B cell (primary cell): Measurements from ENCODE around the gene GID4. TPM values are rescaled to one million over a fixed set of nuclear protein-coding genes. Genes with fewer than 3 reads are reported as not detected.

Experiments
- ATAC-seq: fragments of 200-7000 bp; cut with Tn5 transposase; one replicate; pipeline ENCODE4 v1.10.0; 2021; ENCODE audit warnings: low read depth, mild to moderate bottlenecking, moderate number of reproducible peaks, moderate library complexity
- CTCF ChIA-PET: fragments of 350-600 bp; sonication (Branson Sonifier 250); formaldehyde crosslinking; loops from one replicate; lab custom pipeline; 2021; ENCODE audit warnings: antibody characterized with exemption, inconsistent platforms; lab: Charles Lee
- POLR2A ChIA-PET: fragments of 350-600 bp; sonication (Branson Sonifier 250); formaldehyde crosslinking; loops from one replicate; lab custom pipeline; 2021; ENCODE audit warnings: antibody characterized with exemption; lab: Charles Lee
- DNase-seq: peaks from one replicate; pipeline ENCODE4 v3.0.0; 2013
- H2AFZ ChIP-seq: 2 replicates; pipeline ENCODE4 v1.6.1; 2012; ENCODE audit warnings: mild to moderate bottlenecking, low read depth, low read length; ENCODE audit not compliant: insufficient read depth, poor library complexity, severe bottlenecking
- H3K27ac ChIP-seq, 2 donors: 1 replicate in 1 of 2; 2 replicates in 1 of 2; pipeline ENCODE4 v1.5.1; 2012 to 2013; ENCODE audit warnings: low read length in 2 of 2, mild to moderate bottlenecking in 2 of 2, moderate library complexity in 1 of 2
- H3K27me3 ChIP-seq, 4 experiments: fragments of 200-600 bp in 1 of 4; sonication (generic) in 1 of 4; replicated peaks in 1 of 4; 1 replicate in 2 of 4; 2 replicates in 2 of 4; pipeline versions ENCODE4 v1.6.1 to v1.7.0; 2013 to 2016; ENCODE audit warnings: low read length in 3 of 4, mild to moderate bottlenecking in 2 of 4, mixed read lengths in 1 of 4, moderate library complexity in 1 of 4; ENCODE audit not compliant: insufficient read depth in 4 of 4, control insufficient read depth in 3 of 4; ENCODE audit errors: control extremely low read depth in 1 of 4
- H3K36me3 ChIP-seq, 2 experiments: replicated peaks in 1 of 2; 1 replicate in 1 of 2; 2 replicates in 1 of 2; pipeline versions ENCODE4 v1.6.1 to v1.7.1; 2013; ENCODE audit warnings: low read length in 1 of 2; ENCODE audit not compliant: insufficient read depth in 2 of 2, control insufficient read depth in 1 of 2; ENCODE audit errors: control extremely low read depth in 1 of 2, extremely low read depth in 1 of 2
- H3K4me1 ChIP-seq, 2 donors: fragments of 200-600 bp in 1 of 2; sonication (generic) in 1 of 2; 1 replicate in 1 of 2; 2 replicates in 1 of 2; pipeline versions ENCODE4 v1.5.1 to v1.6.1; 2013 to 2017; ENCODE audit warnings: low read length in 2 of 2; ENCODE audit not compliant: control insufficient read depth in 2 of 2, insufficient read depth in 2 of 2
- H3K4me2 ChIP-seq: replicated peaks from 2 replicates; pipeline ENCODE3; 2012; ENCODE audit warnings: mild to moderate bottlenecking, low read depth, low read length; ENCODE audit not compliant: poor library complexity, severe bottlenecking
- H3K4me3 ChIP-seq, 5 experiments: fragments of 200-600 bp in 1 of 5; sonication (generic) in 1 of 5; 1 replicate in 3 of 5; 2 replicates in 2 of 5; pipeline versions ENCODE4 v1.5.1 to v1.7.0; 2011 to 2016; ENCODE audit warnings: low read length in 4 of 5, mild to moderate bottlenecking in 4 of 5, low read depth in 2 of 5, control low read depth in 1 of 5, moderate library complexity in 1 of 5; ENCODE audit not compliant: insufficient read depth in 1 of 5; ENCODE audit errors: control extremely low read depth in 1 of 5, extremely low read depth in 1 of 5
- H3K79me2 ChIP-seq: fragments of 200-600 bp; sonication (generic); one replicate; pipeline ENCODE4 v1.6.0; 2016; ENCODE audit warnings: low read length; ENCODE audit not compliant: control insufficient read depth, insufficient read depth
- H3K9ac ChIP-seq: fragments of 200-600 bp; sonication (generic); 2 replicates; pipeline ENCODE4 v1.6.1; 2017; ENCODE audit warnings: mild to moderate bottlenecking, low read length, moderate library complexity
- H3K9me3 ChIP-seq, 3 donors: one replicate each; pipeline versions ENCODE4 v1.6.1 to v1.7.1; 2013; ENCODE audit warnings: low read length in 2 of 3; ENCODE audit not compliant: control insufficient read depth in 2 of 3, insufficient read depth in 1 of 3; ENCODE audit errors: control extremely low read depth in 1 of 3
- H4K20me1 ChIP-seq: 2 replicates; pipeline ENCODE4 v1.6.0; 2012; ENCODE audit warnings: mild to moderate bottlenecking, low read length; ENCODE audit not compliant: insufficient read depth, control insufficient read depth, poor library complexity, severe bottlenecking
- H3K27ac Mint-ChIP-seq: one replicate; pipeline ENCODE4 v1.8.0; 2021; ENCODE audit warnings: mixed read lengths
- H3K27me3 Mint-ChIP-seq: one replicate; pipeline ENCODE4 v1.8.0; 2021; ENCODE audit warnings: mixed read lengths
- H3K4me1 Mint-ChIP-seq: one replicate; pipeline ENCODE4 v1.8.0; 2021; ENCODE audit warnings: mixed read lengths
- H3K4me3 Mint-ChIP-seq: one replicate; pipeline ENCODE4 v1.8.0; 2021; ENCODE audit warnings: mixed read lengths
- H3K9me3 Mint-ChIP-seq: one replicate; pipeline ENCODE4 v1.8.0; 2022; ENCODE audit warnings: mixed read lengths; ENCODE audit not compliant: insufficient read depth
- EZH2 ChIP-seq: IDR thresholded peaks from 2 replicates; pipeline ENCODE4 v1.6.1; 2012; ENCODE audit warnings: borderline replicate concordance, low read depth, mild to moderate bottlenecking, moderate library complexity, low read length; ENCODE audit not compliant: insufficient read depth, poor library complexity, severe bottlenecking
- WGBS: methylation state at CpG from one replicate; pipeline ENCODE4 v1.1.5; 2013; ENCODE audit warnings: missing lambda C conversion rate; ENCODE audit not compliant: insufficient coverage; 5-methylcytosine and 5-hydroxymethylcytosine counted together
- intact Hi-C: fragments of 100-400 bp; cut with micrococcal nuclease; formaldehyde crosslinking; loops from one replicate; pipeline ENCODE4 v1.10.0; 2022
- polyA plus RNA-seq: library from polyadenylated mRNA; depleted of rRNA; stranded (reverse); fragments of >200 nt; gene quantifications from 2 replicates; pipeline ENCODE4 v1.2.3, GENCODE V29; 2012
- total RNA-seq, 2 donors: library from RNA; stranded (reverse); fragments of 120-200 nt in 1 of 2; gene quantifications; 1 replicate in 1 of 2; 2 replicates in 1 of 2; pipeline versions ENCODE4 v1.2.3 to v1.2.4, GENCODE V29; 2013 to 2022
- TF ChIP-seq, protein P1 (sequence below): fragments of 200-600 bp; IDR thresholded peaks from one replicate; pipeline ENCODE4 v1.8.0; 2022; ENCODE audit warnings: antibody characterized with exemption, mild to moderate bottlenecking

GID4 gene
- total and polyA plus RNA-seq, 2 donors (not counting 1 experiment from before 2014, with no cell fraction given), result 5.6 to 11.8 TPM

DNA sequence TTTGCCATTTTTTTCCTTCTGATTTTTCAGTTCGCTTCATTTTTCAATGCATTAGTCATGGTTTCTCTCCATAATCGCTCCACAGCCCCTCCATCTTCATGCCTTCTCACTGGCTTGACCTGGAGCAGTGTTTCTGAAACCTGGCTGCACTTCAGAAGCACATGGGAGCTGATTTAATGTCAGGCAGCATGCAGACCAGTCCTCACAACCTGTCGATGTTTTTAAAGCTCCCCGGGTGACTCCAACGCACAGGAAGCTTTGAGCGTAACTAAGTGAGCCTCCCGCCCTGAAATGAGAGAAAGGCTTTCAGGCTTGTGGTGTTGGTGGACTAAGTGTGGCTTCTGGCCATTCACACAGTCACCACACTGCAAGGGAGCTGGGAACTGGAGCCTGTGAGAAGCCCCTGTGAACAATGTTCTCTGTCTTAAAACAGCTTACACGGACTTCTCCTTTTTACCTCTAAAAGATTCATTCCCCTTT lies 31.7 kb downstream of the GID4 start:
- ChIA-PET POLR2A (no interaction called here), CTCF (interaction anchor here (0.6 kb wide), 1 partner anchor 40 kb away, joined by 3 read pairs; no protein-coding TSS in a partner anchor)
- Histone ChIP-seq H3K4me3 (no peak overlapping the region), H3K36me3 (peaks cover 0 to 4% of the 10 kb centered on the region in 2 experiments), H3K4me1 (no peaks in the 10 kb centered on the region), H3K27me3 (no peaks in the 10 kb centered on the region), H3K9me3 (no peaks in the 10 kb centered on the region), H2AFZ (no peak overlapping the region), H3K79me2 (no peaks in the 10 kb centered on the region), H3K27ac (no peak overlapping the region), H4K20me1 (no peaks in the 10 kb centered on the region), H3K9ac (no peak overlapping the region), H3K4me2 (no peak overlapping the region)
- H3K9me3 Mint-ChIP-seq, result no peaks in the 10 kb centered on the region
- WGBS, result 23% methylated on average over 5 of the region's 8 CpGs
- H3K4me1 Mint-ChIP-seq, result no peaks in the 10 kb centered on the region
- intact Hi-C loops, result no loop called here
- peaks cover 11% of the 10 kb centered on the region for H3K27me3 Mint-ChIP-seq
- H3K4me3 Mint-ChIP-seq, result no peak overlapping the region
- no peak for ATAC-seq
- no peak for DNase-seq
- TF ChIP-seq EZH2, result no peak
- TF ChIP-seq, protein P1, sequence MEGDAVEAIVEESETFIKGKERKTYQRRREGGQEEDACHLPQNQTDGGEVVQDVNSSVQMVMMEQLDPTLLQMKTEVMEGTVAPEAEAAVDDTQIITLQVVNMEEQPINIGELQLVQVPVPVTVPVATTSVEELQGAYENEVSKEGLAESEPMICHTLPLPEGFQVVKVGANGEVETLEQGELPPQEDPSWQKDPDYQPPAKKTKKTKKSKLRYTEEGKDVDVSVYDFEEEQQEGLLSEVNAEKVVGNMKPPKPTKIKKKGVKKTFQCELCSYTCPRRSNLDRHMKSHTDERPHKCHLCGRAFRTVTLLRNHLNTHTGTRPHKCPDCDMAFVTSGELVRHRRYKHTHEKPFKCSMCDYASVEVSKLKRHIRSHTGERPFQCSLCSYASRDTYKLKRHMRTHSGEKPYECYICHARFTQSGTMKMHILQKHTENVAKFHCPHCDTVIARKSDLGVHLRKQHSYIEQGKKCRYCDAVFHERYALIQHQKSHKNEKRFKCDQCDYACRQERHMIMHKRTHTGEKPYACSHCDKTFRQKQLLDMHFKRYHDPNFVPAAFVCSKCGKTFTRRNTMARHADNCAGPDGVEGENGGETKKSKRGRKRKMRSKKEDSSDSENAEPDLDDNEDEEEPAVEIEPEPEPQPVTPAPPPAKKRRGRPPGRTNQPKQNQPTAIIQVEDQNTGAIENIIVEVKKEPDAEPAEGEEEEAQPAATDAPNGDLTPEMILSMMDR, result no peak
- no peak overlapping the region for H3K27ac Mint-ChIP-seq

DNA sequence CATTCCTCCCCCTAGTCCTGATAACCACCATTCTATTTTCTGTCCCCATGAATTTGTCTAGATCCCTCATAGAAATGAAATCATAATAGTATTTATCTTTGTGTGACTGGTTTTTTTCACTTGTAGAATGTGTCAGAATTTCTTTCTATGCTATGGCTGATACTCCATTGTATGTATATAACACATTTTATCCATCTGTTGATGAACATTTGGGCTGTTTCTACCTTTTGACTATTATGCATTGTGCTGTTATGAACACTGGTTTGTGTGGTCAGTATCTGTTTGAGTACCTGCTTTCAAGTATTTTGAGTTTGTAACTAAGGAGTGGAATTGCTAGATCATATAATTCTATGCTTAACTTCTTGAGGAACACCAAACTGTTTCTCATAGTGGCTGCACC lies 32.5 kb downstream of the GID4 start:
- H3K9ac ChIP-seq, result no peak overlapping the region
- TF ChIP-seq, protein P1, result no peak
- TF ChIP-seq EZH2, result no peak
- Mint-ChIP-seq H3K27ac (no peak overlapping the region), H3K27me3 (peaks cover 15% of the 10 kb centered on the region), H3K9me3 (no peaks in the 10 kb centered on the region), H3K4me3 (no peak overlapping the region), H3K4me1 (no peaks in the 10 kb centered on the region)
- ATAC-seq (no peak), DNase-seq (no peak)
- H3K36me3 ChIP-seq, result peaks cover 0 to 1% of the 10 kb centered on the region in 2 experiments
- ChIA-PET POLR2A (no interaction called here), CTCF (no interaction called here)
- H3K4me1 ChIP-seq, result no peaks in the 10 kb centered on the region
- H3K79me2 ChIP-seq, result no peaks in the 10 kb centered on the region
- no peaks in the 10 kb centered on the region for H3K9me3 ChIP-seq
- H2AFZ ChIP-seq, result no peak overlapping the region
- H3K4me3 ChIP-seq, result no peak overlapping the region
- no peaks in the 10 kb centered on the region for H3K27me3 ChIP-seq
- H3K4me2 ChIP-seq, result no peak overlapping the region
- H4K20me1 ChIP-seq, result no peaks in the 10 kb centered on the region
- H3K27ac ChIP-seq, result no peak overlapping the region
- intact Hi-C loops, result no loop called here
